WI38 (cell line): Measurements from ENCODE around the gene S1PR4.
"Not testable (repeated sequence)": the region's sequence is repeated elsewhere in the genome, so short reads cannot be mapped to it uniquely, and the experiment has no call there.

Experiments used
- H3K4me3 ChIP-seq: 2 replicates; pipeline ENCODE4 v1.5.1; 2011; ENCODE audit warnings: low read depth, mild to moderate bottlenecking, control low read depth, low read length
- TF ChIP-seq, protein P1 (sequence below): IDR thresholded peaks from 2 replicates; pipeline ENCODE4 v1.5.1; 2012; ENCODE audit warnings: low read depth, mild to moderate bottlenecking, control low read depth, low read length

Gene S1PR4

DNA sequence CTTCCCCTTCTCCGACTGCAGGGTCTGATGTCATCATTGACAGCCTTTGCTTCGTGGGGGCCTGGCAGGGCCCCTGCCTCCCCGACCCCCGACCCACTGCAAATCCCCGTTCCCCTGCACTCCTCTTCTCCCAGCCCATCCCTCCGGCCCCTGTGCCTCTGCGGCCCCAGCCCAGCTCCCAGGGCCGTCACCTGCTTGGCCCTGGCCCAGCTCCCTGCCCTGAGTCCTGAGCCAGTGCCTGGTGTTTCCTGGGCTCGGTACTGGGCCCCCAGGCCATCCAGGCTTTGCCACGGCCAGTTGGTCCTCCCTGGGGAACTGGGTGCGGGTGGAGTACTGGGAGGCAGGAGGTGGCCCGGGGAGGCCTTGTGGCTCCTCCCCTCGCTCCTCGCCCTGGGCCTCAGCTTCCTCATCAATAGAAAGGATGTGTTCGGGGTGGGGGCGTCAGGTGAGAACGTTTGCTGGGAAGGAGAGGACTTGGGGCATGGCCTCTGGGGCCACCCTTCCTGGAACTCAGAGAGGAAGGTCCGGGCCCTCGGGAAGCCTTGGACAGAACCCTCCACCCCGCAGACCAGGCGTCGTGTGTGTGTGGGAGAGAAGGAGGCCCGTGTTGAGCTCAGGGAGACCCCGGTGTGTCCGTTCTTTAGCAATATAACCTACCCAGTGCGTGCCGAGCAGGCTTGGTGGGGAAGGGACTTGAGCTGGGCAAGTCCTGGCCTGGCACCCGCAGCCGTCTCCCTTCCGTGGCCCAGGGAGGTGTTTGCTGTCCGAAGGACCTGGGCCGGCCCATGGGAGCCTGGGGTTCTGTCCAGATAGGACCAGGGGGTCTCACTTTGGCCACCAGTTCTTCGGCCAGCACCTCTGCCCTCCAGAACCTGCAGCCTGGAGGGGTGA is 30.0 kb downstream of the S1PR4 start:
- TF ChIP-seq, protein P1, sequence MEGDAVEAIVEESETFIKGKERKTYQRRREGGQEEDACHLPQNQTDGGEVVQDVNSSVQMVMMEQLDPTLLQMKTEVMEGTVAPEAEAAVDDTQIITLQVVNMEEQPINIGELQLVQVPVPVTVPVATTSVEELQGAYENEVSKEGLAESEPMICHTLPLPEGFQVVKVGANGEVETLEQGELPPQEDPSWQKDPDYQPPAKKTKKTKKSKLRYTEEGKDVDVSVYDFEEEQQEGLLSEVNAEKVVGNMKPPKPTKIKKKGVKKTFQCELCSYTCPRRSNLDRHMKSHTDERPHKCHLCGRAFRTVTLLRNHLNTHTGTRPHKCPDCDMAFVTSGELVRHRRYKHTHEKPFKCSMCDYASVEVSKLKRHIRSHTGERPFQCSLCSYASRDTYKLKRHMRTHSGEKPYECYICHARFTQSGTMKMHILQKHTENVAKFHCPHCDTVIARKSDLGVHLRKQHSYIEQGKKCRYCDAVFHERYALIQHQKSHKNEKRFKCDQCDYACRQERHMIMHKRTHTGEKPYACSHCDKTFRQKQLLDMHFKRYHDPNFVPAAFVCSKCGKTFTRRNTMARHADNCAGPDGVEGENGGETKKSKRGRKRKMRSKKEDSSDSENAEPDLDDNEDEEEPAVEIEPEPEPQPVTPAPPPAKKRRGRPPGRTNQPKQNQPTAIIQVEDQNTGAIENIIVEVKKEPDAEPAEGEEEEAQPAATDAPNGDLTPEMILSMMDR = no peak
- no peak overlapping the region for H3K4me3 ChIP-seq

DNA sequence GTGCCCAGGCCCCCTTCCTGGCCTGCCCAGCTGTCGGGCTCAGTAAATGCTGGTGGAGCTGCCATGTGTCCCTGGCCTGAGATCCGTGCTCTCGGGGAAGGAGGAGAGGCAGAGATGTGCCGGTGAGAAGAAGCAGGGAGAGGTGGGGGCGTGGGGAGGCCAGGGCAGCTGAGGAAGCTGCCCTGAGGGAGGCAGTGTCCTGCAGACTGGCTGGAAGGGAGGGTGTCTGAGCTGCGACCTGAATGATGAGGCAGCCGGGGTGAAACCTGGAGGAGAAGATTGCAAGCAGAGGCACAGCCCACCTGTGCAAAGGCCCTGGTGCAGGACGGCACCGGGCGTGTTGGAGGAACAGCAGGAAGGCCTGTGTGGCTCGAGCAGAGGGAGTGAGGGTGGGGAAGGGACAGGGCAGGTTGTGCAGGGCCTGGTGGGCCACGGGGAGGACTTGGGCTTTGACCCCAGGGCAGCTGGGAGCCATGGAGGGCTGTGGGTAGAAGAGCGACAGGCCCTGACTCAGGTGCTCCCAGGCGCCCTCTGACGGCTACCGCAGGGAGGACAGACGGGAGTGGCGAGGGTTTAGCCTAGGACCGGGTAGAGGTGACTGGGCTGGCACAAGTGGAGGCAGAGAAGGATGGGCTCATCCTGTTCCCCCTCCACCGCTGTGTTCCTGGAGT is 31.9 kb downstream of the S1PR4 start:
- TF ChIP-seq, protein P1 = peak; percentile 67
- H3K4me3 ChIP-seq = no peak overlapping the region

DNA sequence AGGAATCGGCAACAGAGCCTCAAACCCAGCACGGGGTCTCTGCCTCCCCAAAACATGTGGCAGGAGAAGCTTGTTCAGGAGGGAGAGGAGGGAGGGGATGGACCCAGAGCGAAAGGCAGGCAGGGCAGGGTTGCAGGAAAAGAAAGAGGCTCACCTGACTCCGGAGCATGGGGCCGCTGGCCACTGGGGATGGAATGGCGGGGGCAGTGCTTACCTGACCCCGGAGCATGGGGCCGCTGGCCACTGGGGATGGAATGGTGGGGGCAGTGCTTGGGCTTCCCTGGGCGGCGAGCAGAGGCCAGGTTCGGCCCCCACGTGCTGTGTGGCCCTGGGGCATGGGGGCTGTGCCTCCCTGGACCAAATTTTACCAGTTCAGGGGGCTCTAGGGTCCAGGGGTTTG is 32.6 kb downstream of the S1PR4 start:
- no peak overlapping the region for H3K4me3 ChIP-seq
- TF ChIP-seq, protein P1 = no peak

DNA sequence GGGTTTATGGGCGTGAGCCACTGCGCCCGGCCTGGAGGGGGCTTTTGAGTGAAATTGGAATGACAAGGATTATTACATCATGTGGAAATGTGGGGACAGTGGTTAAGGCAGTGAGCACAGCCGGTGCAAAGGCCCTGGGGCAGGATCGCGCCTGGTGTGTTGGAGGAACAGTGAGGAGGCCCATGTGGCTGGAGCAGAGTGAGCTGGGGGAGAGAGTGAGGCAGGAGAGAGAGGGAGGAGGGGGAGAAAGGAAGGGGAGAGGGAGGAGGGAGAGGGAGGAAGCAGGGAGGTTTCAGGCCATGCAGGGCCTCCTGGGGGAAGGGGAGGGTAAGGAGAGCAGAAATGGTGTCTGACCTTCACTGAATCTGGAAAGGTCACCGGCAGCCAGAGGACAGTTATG is 34.6 kb downstream of the S1PR4 start:
- no peak overlapping the region for H3K4me3 ChIP-seq
- TF ChIP-seq, protein P1 = no peak

DNA sequence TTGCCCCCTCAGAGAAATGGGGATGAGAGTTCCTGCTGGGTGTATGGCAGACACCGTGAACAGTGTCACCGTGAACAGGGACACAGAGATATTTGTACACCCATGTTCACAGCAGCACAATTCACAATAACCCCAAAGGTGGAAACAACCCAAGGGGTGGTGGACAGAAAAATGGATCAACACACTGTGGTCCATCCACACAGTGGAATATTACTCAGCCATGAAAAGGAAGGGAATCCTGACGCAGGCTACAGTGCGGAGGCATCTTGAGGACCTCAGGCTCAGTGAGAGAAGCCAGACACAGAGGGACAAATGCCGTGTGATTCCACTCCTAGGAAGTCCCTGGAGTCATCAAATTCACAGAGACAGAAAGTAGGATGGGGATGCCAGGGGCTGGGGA is 38.3 kb downstream of the S1PR4 start:
- H3K4me3 ChIP-seq = no peak overlapping the region
- TF ChIP-seq, protein P1 = no peak

DNA sequence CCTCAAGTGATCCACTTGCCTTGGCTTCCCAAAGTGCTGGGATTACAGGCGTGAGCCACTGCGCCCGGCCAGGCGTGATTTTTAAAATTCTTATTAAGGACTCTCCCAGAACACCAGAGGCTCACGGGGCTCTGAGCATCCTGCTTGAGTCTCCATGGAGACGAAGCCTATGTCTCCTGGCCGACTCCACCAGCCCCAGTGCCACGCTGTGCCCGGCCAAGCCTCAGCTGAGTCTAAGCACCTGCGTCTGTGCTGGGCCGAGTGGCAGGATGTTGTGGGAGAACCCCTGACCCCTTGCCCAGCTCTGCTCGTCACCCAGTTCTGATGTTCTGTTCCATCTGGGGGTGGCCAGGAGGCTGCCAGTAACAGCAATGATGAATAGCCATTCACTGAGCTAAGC is 42.0 kb downstream of the S1PR4 start:
- TF ChIP-seq, protein P1 = no peak
- no peak overlapping the region for H3K4me3 ChIP-seq

DNA sequence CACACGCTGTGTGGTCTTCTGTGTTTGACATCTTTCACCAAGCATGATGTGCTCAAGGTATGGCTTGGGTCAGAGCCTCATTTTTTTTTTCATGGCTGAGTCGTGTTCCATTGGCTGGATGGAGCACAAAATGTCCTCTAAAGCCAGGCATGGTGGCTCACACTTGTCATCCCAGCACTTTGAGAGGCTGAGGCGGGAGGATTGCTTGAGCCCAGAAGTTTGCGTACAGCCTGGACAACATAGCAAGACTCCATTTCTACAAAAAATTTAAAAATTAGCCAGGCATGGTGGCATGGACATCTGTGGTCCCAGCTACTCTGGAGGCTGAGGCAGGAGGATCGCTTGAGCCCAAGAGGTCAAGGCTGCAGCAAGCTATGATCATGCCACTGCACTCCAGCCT is 43.0 kb downstream of the S1PR4 start:
- not testable (repeated sequence) for H3K4me3 ChIP-seq
